HEK293 (cell line): Measurements from ENCODE around the gene DDX10.
"Not testable (repeated sequence)": the region's sequence is repeated elsewhere in the genome, so short reads cannot be mapped to it uniquely, and the experiment has no call there.

Source experiments
- CTCF ChIA-PET: fragments of 350-600 bp; formaldehyde crosslinking; extraction: SDS; loops from one replicate; lab custom pipeline; 2021; ENCODE audit warnings: antibody characterized with exemption; lab: Yijun Ruan, JAX
- POLR2A ChIA-PET: fragments of 300-600 bp; formaldehyde crosslinking; extraction: SDS; loops from one replicate; lab custom pipeline; 2020; ENCODE audit warnings: antibody characterized with exemption, inconsistent platforms; lab: Yijun Ruan, JAX
- H3K27ac ChIP-seq: fragments of 200-500 bp; sonication (Bioruptor generic); 2 replicates; pipeline ENCODE4 v1.5.1; 2014; ENCODE audit warnings: low read depth, low read length, control low read depth, inconsistent platforms; ENCODE audit errors: extremely low read depth
- H3K36me3 ChIP-seq, 2 experiments: fragments of 200-500 bp in 1 of 2; sonication (Bioruptor generic) in 1 of 2; 1 replicate in 1 of 2; 2 replicates in 1 of 2; pipeline ENCODE4 v1.5.1; 2014 to 2017; ENCODE audit warnings: inconsistent platforms in 2 of 2, low read length in 2 of 2; ENCODE audit not compliant: control insufficient read depth in 2 of 2, insufficient read depth in 1 of 2
- H3K4me1 ChIP-seq: fragments of 200-500 bp; sonication (Bioruptor generic); 2 replicates; pipeline ENCODE4 v1.5.1; 2014; ENCODE audit warnings: mild to moderate bottlenecking, low read length, inconsistent platforms; ENCODE audit not compliant: control insufficient read depth, insufficient read depth
- H3K4me3 ChIP-seq: 2 replicates; pipeline ENCODE4 v1.5.1; 2011; ENCODE audit warnings: low read depth, mild to moderate bottlenecking, control low read depth, low read length, moderate library complexity
- H3K9me3 ChIP-seq: fragments of 200-500 bp; sonication (Bioruptor generic); 2 replicates; pipeline ENCODE4 v1.5.1; 2014; ENCODE audit warnings: low read depth, low read length, inconsistent platforms; ENCODE audit not compliant: control insufficient read depth, insufficient read depth
- SP3 ChIP-seq: fragments of 450-650 bp; formaldehyde crosslinking; IDR thresholded peaks from 2 replicates; pipeline ENCODE4 v1.5.1; 2016; ENCODE audit warnings: missing biosample characterization, missing genetic modification characterization
- ZBTB17 ChIP-seq: fragments of 450-650 bp; formaldehyde crosslinking; IDR thresholded peaks from 2 replicates; pipeline ENCODE4 v1.5.1; 2016; ENCODE audit warnings: missing biosample characterization, missing genetic modification characterization
- ZBTB20 ChIP-seq: fragments of 450-650 bp; formaldehyde crosslinking; IDR thresholded peaks from 2 replicates; pipeline ENCODE4 v1.5.1; 2016; ENCODE audit warnings: missing biosample characterization, missing genetic modification characterization
- ZBTB21 ChIP-seq: fragments of 450-650 bp; formaldehyde crosslinking; IDR thresholded peaks from 2 replicates; pipeline ENCODE4 v1.5.1; 2017; ENCODE audit warnings: missing biosample characterization, missing genetic modification characterization
- ZBTB49 ChIP-seq: fragments of 450-650 bp; formaldehyde crosslinking; IDR thresholded peaks from 2 replicates; pipeline ENCODE4 v1.5.1; 2016; ENCODE audit warnings: missing biosample characterization, missing genetic modification characterization, low read depth
- ZNF112 ChIP-seq: fragments of 450-650 bp; formaldehyde crosslinking; IDR thresholded peaks from 2 replicates; pipeline ENCODE4 v1.5.0; 2017; ENCODE audit warnings: missing biosample characterization, missing genetic modification characterization
- ZNF2 ChIP-seq: fragments of 450-650 bp; formaldehyde crosslinking; IDR thresholded peaks from 2 replicates; pipeline ENCODE4 v1.5.1; 2016; ENCODE audit warnings: missing biosample characterization, missing genetic modification characterization
- ZNF202 ChIP-seq: fragments of 450-650 bp; formaldehyde crosslinking; IDR thresholded peaks from 2 replicates; pipeline ENCODE4 v1.5.1; 2016; ENCODE audit warnings: missing biosample characterization, missing genetic modification characterization, borderline replicate concordance
- ZNF324 ChIP-seq: fragments of 450-650 bp; formaldehyde crosslinking; IDR thresholded peaks from 2 replicates; pipeline ENCODE4 v1.5.1; 2016; ENCODE audit warnings: missing biosample characterization, missing genetic modification characterization
- ZNF335 ChIP-seq: fragments of 450-650 bp; formaldehyde crosslinking; conservative IDR thresholded peaks from 2 replicates; pipeline ENCODE4 v1.5.1; 2016; ENCODE audit warnings: missing biosample characterization, missing genetic modification characterization
- ZNF654 ChIP-seq: fragments of 450-650 bp; formaldehyde crosslinking; IDR thresholded peaks from 2 replicates; pipeline ENCODE4 v1.5.1; 2016; ENCODE audit warnings: low read depth, missing biosample characterization, missing genetic modification characterization
- ZNF660 ChIP-seq: fragments of 450-650 bp; IDR thresholded peaks from 2 replicates; pipeline ENCODE4 v1.5.1; 2018; ENCODE audit warnings: missing biosample characterization, mild to moderate bottlenecking, missing genetic modification characterization
- ZSCAN16 ChIP-seq: fragments of 450-650 bp; formaldehyde crosslinking; IDR thresholded peaks from 2 replicates; pipeline ENCODE4 v1.5.1; 2016; ENCODE audit warnings: missing biosample characterization, missing genetic modification characterization
- TF ChIP-seq, protein P1 (sequence below): fragments of 450-650 bp; formaldehyde crosslinking; IDR thresholded peaks from 2 replicates; pipeline ENCODE4 v1.5.1; 2016; ENCODE audit warnings: missing biosample characterization, missing genetic modification characterization
- TF ChIP-seq, protein P2 (sequence below): fragments of 450-650 bp; formaldehyde crosslinking; IDR thresholded peaks from 2 replicates; pipeline ENCODE4 v1.5.1; 2016; ENCODE audit warnings: missing biosample characterization, missing genetic modification characterization

Gene DDX10

GRCh38 chr11:108647387-108647700 is 17.5 kb upstream of the DDX10 start:
- TF ChIP-seq SP3 (tag by site-specific recombination) (no peak), ZNF324 (no peak), ZNF112 (tag by site-specific recombination) (no peak)
- TF ChIP-seq, protein P1, sequence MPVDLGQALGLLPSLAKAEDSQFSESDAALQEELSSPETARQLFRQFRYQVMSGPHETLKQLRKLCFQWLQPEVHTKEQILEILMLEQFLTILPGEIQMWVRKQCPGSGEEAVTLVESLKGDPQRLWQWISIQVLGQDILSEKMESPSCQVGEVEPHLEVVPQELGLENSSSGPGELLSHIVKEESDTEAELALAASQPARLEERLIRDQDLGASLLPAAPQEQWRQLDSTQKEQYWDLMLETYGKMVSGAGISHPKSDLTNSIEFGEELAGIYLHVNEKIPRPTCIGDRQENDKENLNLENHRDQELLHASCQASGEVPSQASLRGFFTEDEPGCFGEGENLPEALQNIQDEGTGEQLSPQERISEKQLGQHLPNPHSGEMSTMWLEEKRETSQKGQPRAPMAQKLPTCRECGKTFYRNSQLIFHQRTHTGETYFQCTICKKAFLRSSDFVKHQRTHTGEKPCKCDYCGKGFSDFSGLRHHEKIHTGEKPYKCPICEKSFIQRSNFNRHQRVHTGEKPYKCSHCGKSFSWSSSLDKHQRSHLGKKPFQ (tag by site-specific recombination): no peak
- no peak overlapping the region for H3K27ac ChIP-seq
- POLR2A ChIA-PET: no interaction called here
- H3K4me1 ChIP-seq: no peaks in the 10 kb centered on the region
- no peaks in the 10 kb centered on the region for H3K9me3 ChIP-seq
- H3K36me3 ChIP-seq: no peaks in the 10 kb centered on the region
- H3K4me3 ChIP-seq: no peak overlapping the region
- CTCF ChIA-PET: interaction anchor here (0.9 to 2.1 kb wide), 9 partner anchors 8 to 648 kb away, joined by 3 to 9 read pairs (median 5); no protein-coding TSS in a partner anchor

DNA sequence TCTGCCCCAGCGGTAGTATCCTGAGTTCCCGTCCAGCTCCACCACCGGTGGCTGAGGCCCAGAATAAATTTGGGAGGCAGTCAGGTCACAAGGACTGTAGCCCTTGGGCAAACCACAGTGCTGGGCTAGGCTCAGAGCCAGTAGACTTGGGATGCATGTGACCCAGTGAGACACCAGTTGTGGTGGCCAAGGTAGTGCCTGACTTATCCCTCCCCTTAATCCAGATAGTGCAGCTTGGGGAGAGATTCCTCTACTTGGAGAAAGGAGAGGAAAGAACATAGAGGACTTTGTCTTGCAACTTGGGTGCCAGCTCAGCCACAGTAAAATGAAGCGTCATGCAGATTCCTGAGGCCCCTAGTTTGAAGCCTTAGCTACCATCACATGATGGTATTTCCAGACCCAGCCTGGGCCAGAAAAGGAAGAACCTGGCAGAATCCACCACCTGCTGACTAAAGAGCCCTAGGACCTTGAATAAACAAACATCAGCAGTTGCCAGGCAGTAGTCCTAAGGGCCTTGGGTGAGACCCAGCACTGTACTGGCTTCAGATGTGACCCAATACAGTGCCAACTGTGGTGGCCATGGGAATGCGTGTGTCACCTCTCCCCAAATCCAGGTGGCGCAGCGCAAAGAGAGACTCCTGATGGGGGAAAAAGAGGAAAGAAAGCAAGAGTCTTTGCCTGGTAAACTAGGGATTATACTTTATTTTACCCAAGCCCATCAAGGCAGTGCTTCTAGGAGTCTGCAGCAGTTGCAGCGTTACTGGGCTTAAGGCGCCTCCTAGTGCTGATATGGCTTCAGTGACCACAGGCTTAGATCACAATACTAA is 17.0 kb upstream of the DDX10 start:
- H3K27ac ChIP-seq: no peak overlapping the region
- H3K4me1 ChIP-seq: no peaks in the 10 kb centered on the region
- TF ChIP-seq ZSCAN16 (tag by site-specific recombination) (peak; percentile 79; the same call in 1 of the 2 replicates), ZNF202 (no peak), ZNF654 (tag by site-specific recombination) (peak; percentile 86), ZNF660 (0 out of 2 replicates have a peak, but pooled peaks have one; percentile 26), ZBTB20 (tag by site-specific recombination) (peak; percentile 67), ZBTB17 (tag by site-specific recombination) (no peak), ZNF335 (tag by site-specific recombination) (peak; percentile 91), ZNF2 (tag by site-specific recombination) (peak; percentile 41; the same call in 1 of the 2 replicates), ZBTB21 (tag by site-specific recombination) (no peak)
- TF ChIP-seq, protein P2, sequence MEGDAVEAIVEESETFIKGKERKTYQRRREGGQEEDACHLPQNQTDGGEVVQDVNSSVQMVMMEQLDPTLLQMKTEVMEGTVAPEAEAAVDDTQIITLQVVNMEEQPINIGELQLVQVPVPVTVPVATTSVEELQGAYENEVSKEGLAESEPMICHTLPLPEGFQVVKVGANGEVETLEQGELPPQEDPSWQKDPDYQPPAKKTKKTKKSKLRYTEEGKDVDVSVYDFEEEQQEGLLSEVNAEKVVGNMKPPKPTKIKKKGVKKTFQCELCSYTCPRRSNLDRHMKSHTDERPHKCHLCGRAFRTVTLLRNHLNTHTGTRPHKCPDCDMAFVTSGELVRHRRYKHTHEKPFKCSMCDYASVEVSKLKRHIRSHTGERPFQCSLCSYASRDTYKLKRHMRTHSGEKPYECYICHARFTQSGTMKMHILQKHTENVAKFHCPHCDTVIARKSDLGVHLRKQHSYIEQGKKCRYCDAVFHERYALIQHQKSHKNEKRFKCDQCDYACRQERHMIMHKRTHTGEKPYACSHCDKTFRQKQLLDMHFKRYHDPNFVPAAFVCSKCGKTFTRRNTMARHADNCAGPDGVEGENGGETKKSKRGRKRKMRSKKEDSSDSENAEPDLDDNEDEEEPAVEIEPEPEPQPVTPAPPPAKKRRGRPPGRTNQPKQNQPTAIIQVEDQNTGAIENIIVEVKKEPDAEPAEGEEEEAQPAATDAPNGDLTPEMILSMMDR (tag by site-specific recombination): peak; percentile 52
- TF ChIP-seq, all 188 proteins: peak for 7
- CTCF ChIA-PET: interaction anchor here (0.7 to 3.0 kb wide), 15 partner anchors 9 to 648 kb away, joined by 3 to 15 read pairs (median 3); partner anchors contain the start of genes ATM and NPAT
- Histone ChIP-seq H3K36me3 (no peaks in the 10 kb centered on the region), H3K4me3 (no peak overlapping the region), H3K9me3 (no peaks in the 10 kb centered on the region)
- POLR2A ChIA-PET: no interaction called here

DNA sequence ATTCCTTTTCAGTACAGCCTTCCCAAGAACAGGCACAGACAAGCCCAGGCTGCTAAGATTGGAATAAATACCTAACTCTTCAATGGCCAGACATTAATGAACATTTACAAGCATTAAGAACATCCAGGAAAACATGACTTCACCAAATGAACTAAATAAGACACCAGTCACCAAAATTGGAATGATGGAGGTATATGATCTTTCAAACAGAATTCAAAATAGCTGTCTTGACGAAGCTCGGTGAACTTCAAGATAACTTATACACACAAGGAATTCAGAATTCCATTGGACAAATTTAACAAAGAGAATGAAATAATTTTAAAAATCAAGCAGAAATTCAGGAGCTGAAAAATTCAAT is 16.4 kb upstream of the DDX10 start:
- H3K4me1 ChIP-seq: no peaks in the 10 kb centered on the region
- H3K9me3 ChIP-seq: no peaks in the 10 kb centered on the region
- ChIA-PET CTCF (interaction anchor here (0.6 to 3.0 kb wide), 21 partner anchors 9 to 649 kb away, joined by 3 to 15 read pairs (median 3); partner anchors contain the start of genes ATM, DDX10 and NPAT), POLR2A (no interaction called here)
- no peak overlapping the region for H3K4me3 ChIP-seq
- no peak for TF ChIP-seq ZBTB49 (tag by site-specific recombination)
- H3K36me3 ChIP-seq: no peaks in the 10 kb centered on the region
- no peak overlapping the region for H3K27ac ChIP-seq

DNA sequence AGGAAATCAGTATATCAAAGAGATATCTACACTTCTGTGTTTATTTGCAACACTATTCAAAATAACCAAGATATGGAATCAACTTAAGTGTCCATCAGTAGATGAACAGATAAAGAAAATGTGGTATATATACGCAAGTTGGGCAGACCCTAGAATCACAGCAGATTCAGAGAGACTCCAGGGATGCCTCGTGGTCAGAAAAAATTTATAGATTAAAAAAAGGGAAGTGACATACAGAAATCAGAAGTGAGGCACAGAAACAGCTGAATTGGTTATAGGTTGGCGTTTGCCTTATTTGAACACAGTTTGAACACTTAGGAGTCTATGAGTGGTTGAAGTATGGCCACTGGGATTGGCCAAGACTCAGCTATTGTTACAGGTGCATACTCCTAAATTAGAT is 10.8 kb upstream of the DDX10 start:
- H3K4me1 ChIP-seq, H3K36me3 ChIP-seq, H3K27ac ChIP-seq, H3K4me3 ChIP-seq, H3K9me3 ChIP-seq, POLR2A ChIA-PET: not testable (repeated sequence)
- CTCF ChIA-PET: interaction anchor here (0.8 to 1.0 kb wide), 4 partner anchors 11 to 645 kb away, joined by 3 to 5 read pairs (median 4); partner anchors contain the start of genes CUL5 and DDX10
